ENCODE results near the gene AP5M1.

AP5M1 gene

GRCh38 chr14:57291692-57292647 is 23.2 kb downstream of the AP5M1 start:
- Histone ChIP-seq H3K9me3 (ENCODE audit: control insufficient read depth in 1 of 2, low read length in 2 of 2) (no peaks in the 10 kb centered on the region), H3K27me3 (ENCODE audit: low read depth, low read length) (no peaks in the 10 kb centered on the region), H3K36me3 (ENCODE audit: control insufficient read depth in 1 of 2, insufficient read depth in 2 of 2, low read length in 2 of 2) (peaks cover 9 to 18% of the 10 kb centered on the region in 2 donors), H3K4me3 (ENCODE audit: low read depth in 1 of 2, low read length in 2 of 2) (no peak overlapping the region), H3K4me1 (ENCODE audit: control insufficient read depth in 1 of 2, insufficient read depth in 2 of 2, low read length in 2 of 2) (no peaks in the 10 kb centered on the region), H3K27ac (ENCODE audit: low read length) (no peak overlapping the region)

- Histone ChIP-seq H3K9me3 (ENCODE audit: control insufficient read depth in 1 of 2, low read length in 2 of 2) (no peaks in the 10 kb centered on the region), H3K4me1 (ENCODE audit: control insufficient read depth in 1 of 2, insufficient read depth in 2 of 2, low read length in 2 of 2) (no peaks in the 10 kb centered on the region), H3K27ac (ENCODE audit: low read length) (no peak overlapping the region), H3K27me3 (ENCODE audit: low read depth, low read length) (no peaks in the 10 kb centered on the region), H3K36me3 (ENCODE audit: control insufficient read depth in 1 of 2, insufficient read depth in 2 of 2, low read length in 2 of 2) (peaks cover 6 to 15% of the 10 kb centered on the region in 2 donors), H3K4me3 (ENCODE audit: low read depth in 1 of 2, low read length in 2 of 2) (no peak overlapping the region)
These were observed 25.4 kb downstream of the AP5M1 start for GRCh38 chr14:57293866-57294837.

DNA sequence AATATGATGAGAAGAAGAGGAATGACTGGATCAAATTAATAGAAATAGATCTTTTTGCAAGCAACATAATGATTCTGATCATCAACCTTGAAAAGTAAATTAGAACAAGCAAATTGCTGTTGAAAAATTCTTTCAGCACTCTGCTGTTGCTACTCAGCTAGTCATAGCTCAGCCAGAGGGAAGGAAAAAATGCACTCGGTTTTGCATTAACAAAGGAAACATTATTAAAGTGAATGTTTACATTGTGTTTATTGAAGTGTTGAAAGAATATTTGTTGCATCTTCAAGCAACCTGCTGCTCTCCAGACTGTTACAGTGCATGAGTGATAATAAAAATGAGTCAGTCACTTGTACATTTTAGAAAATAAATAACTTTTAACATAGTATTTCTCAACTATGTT is 26.5 kb downstream of the AP5M1 start:
- H3K4me1 ChIP-seq (ENCODE audit: control insufficient read depth in 1 of 2, insufficient read depth in 2 of 2, low read length in 2 of 2): no peaks in the 10 kb centered on the region
- H3K27me3 ChIP-seq (ENCODE audit: low read depth, low read length): no peaks in the 10 kb centered on the region
- H3K27ac ChIP-seq (ENCODE audit: low read length): no peak overlapping the region
- H3K9me3 ChIP-seq (ENCODE audit: control insufficient read depth in 1 of 2, low read length in 2 of 2): no peaks in the 10 kb centered on the region
- H3K36me3 ChIP-seq (ENCODE audit: control insufficient read depth in 1 of 2, insufficient read depth in 2 of 2, low read length in 2 of 2): peaks cover 0 to 7% of the 10 kb centered on the region in 2 donors
- no peak overlapping the region for H3K4me3 ChIP-seq (ENCODE audit: low read depth in 1 of 2, low read length in 2 of 2)

DNA sequence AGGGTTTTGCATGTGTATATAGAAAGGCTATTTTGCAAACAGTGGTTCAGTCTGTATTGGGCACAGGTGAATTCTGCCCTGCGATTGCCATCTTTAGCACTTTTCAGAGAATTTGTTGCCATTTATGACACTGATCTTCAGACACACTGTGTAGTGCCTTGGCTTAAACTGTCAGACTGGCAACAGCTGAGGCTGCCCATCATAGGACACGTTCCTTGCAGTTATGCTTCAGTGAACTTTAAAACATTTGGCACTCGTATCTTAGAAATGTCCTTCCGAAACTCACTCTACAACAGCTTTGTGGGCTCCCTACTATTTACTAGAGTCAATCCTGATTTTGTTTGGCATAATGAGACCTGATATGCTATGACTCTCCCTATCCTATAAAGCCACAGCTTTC is 29.1 kb downstream of the AP5M1 start:
- H3K27me3 ChIP-seq (ENCODE audit: low read depth, low read length): no peaks in the 10 kb centered on the region

GRCh38 chr14:57299511-57299910 is 30.7 kb downstream of the AP5M1 start:
- Histone ChIP-seq H3K36me3 (ENCODE audit: control insufficient read depth in 1 of 2, insufficient read depth in 2 of 2, low read length in 2 of 2) (no peaks in the 10 kb centered on the region), H3K9me3 (ENCODE audit: control insufficient read depth in 1 of 2, low read length in 2 of 2) (no peaks in the 10 kb centered on the region), H3K27me3 (ENCODE audit: low read depth, low read length) (no peaks in the 10 kb centered on the region), H3K4me3 (ENCODE audit: low read depth in 1 of 2, low read length in 2 of 2) (no peak overlapping the region), H3K27ac (ENCODE audit: low read length) (no peak overlapping the region), H3K4me1 (ENCODE audit: control insufficient read depth in 1 of 2, insufficient read depth in 2 of 2, low read length in 2 of 2) (no peaks in the 10 kb centered on the region)

More for the DNA sequence above, 29.1 kb downstream of the AP5M1 start:
- Histone ChIP-seq H3K27ac (ENCODE audit: low read length) (no peak overlapping the region), H3K36me3 (ENCODE audit: control insufficient read depth in 1 of 2, insufficient read depth in 2 of 2, low read length in 2 of 2) (no peaks in the 10 kb centered on the region), H3K4me1 (ENCODE audit: control insufficient read depth in 1 of 2, insufficient read depth in 2 of 2, low read length in 2 of 2) (no peaks in the 10 kb centered on the region), H3K4me3 (ENCODE audit: low read depth in 1 of 2, low read length in 2 of 2) (no peak overlapping the region), H3K9me3 (ENCODE audit: control insufficient read depth in 1 of 2, low read length in 2 of 2) (no peaks in the 10 kb centered on the region)

DNA sequence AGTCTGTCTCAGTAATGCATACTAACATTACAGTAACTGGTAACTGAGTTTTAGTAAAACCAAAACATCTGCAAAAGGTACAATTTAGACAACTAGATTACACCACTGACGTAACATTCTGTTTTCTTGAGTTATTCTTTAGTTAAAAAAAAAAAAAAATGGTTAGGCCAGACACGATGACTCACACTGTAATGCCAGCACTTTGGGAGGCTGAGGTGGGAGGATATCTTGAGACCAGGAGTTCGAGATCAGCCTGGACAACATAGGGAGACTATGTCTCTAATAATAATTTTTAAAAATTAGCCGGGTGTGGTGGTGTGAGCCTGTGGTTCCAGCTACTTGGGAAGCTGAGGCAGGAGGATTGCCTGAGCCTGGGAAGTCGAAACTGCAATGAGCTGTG is 34.1 kb downstream of the AP5M1 start:
- Histone ChIP-seq H3K4me3 (ENCODE audit: low read depth in 1 of 2, low read length in 2 of 2) (no peak overlapping the region), H3K27me3 (ENCODE audit: low read depth, low read length) (no peaks in the 10 kb centered on the region), H3K4me1 (ENCODE audit: control insufficient read depth in 1 of 2, insufficient read depth in 2 of 2, low read length in 2 of 2) (no peaks in the 10 kb centered on the region), H3K9me3 (ENCODE audit: control insufficient read depth in 1 of 2, low read length in 2 of 2) (no peaks in the 10 kb centered on the region), H3K36me3 (ENCODE audit: control insufficient read depth in 1 of 2, insufficient read depth in 2 of 2, low read length in 2 of 2) (no peaks in the 10 kb centered on the region), H3K27ac (ENCODE audit: low read length) (no peak overlapping the region)

DNA sequence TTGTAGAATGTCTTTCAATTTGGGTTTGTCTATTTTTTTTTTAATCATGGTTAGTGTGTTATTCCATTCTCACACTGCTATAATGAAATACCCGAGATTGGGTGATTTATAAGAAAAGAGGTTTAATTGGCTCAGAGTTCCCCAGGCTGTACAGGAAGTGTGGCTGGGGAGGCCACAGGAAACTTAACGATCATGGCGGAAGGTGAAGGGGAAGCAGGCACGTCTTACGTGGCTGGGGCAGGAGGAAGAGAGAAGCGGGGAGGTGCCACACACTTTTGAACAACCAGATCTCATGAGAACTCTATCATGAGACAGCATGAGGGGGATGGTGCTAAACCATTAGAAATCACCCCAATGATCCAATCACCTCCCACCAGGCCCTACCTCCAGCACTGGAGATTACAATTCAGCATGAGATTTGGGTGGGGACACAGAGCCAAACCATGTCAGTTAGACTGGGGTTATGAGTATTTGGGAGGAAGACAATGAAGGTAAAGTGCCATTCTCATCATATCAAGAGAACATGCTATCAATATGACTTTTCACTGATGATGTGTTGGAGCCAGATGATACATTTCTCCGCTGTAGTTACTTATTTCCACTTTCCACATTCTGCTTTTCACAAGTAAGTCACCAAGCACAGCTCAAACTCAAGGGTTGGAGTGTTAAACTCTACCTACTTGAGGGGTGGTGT is 45.8 kb downstream of the AP5M1 start:
- Histone ChIP-seq H3K27ac (ENCODE audit: low read length) (no peak overlapping the region), H3K36me3 (ENCODE audit: control insufficient read depth in 1 of 2, insufficient read depth in 2 of 2, low read length in 2 of 2) (no peaks in the 10 kb centered on the region), H3K4me3 (ENCODE audit: low read depth in 1 of 2, low read length in 2 of 2) (no peak overlapping the region), H3K27me3 (ENCODE audit: low read depth, low read length) (no peaks in the 10 kb centered on the region), H3K9me3 (ENCODE audit: control insufficient read depth in 1 of 2, low read length in 2 of 2) (no peaks in the 10 kb centered on the region), H3K4me1 (ENCODE audit: control insufficient read depth in 1 of 2, insufficient read depth in 2 of 2, low read length in 2 of 2) (no peaks in the 10 kb centered on the region)

DNA sequence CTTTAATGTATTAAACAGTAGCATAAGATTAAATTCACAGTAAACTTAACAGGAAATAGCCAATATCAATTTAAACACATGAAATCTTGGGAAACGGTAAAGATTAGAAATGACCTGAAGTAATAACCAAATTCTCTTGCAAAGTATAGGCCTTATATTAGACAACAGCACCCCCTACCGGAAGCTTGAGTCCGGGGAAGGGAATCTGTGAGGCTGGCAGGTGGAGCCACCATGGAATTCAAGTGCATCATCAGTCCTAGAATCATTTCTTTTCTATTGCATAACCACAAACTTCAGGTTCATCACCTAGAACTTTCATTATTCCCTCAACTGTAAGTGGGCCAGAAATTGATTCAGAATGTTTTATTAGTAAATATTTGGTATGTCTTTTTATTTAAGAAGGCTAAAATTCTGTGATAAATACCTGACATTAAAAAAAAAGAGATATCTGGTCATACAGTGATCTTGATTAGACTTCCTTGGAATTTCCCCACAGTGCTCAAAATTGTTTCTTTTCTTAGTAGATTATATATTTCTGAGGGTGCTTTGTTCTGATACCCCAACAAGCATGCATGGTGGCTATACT is 48.6 kb downstream of the AP5M1 start:
- no peaks in the 10 kb centered on the region for H3K36me3 ChIP-seq (ENCODE audit: control insufficient read depth in 1 of 2, insufficient read depth in 2 of 2, low read length in 2 of 2)
- no peak overlapping the region for H3K4me3 ChIP-seq (ENCODE audit: low read depth in 1 of 2, low read length in 2 of 2)
- H3K27me3 ChIP-seq (ENCODE audit: low read depth, low read length): no peaks in the 10 kb centered on the region
- H3K9me3 ChIP-seq (ENCODE audit: control insufficient read depth in 1 of 2, low read length in 2 of 2): no peaks in the 10 kb centered on the region
- no peaks in the 10 kb centered on the region for H3K4me1 ChIP-seq (ENCODE audit: control insufficient read depth in 1 of 2, insufficient read depth in 2 of 2, low read length in 2 of 2)
- H3K27ac ChIP-seq (ENCODE audit: low read length): no peak overlapping the region

GRCh38 chr14:57319636-57320192 is 50.9 kb downstream of the AP5M1 start:
- Histone ChIP-seq H3K4me1 (ENCODE audit: control insufficient read depth in 1 of 2, insufficient read depth in 2 of 2, low read length in 2 of 2) (no peaks in the 10 kb centered on the region), H3K9me3 (ENCODE audit: control insufficient read depth in 1 of 2, low read length in 2 of 2) (no peaks in the 10 kb centered on the region), H3K27me3 (ENCODE audit: low read depth, low read length) (no peaks in the 10 kb centered on the region), H3K27ac (ENCODE audit: low read length) (no peak overlapping the region), H3K4me3 (ENCODE audit: low read depth in 1 of 2, low read length in 2 of 2) (no peak overlapping the region), H3K36me3 (ENCODE audit: control insufficient read depth in 1 of 2, insufficient read depth in 2 of 2, low read length in 2 of 2) (no peaks in the 10 kb centered on the region)

- Histone ChIP-seq H3K27me3 (ENCODE audit: low read depth, low read length) (no peaks in the 10 kb centered on the region), H3K4me3 (ENCODE audit: low read depth in 1 of 2, low read length in 2 of 2) (no peak overlapping the region), H3K4me1 (ENCODE audit: control insufficient read depth in 1 of 2, insufficient read depth in 2 of 2, low read length in 2 of 2) (no peaks in the 10 kb centered on the region), H3K9me3 (ENCODE audit: control insufficient read depth in 1 of 2, low read length in 2 of 2) (no peaks in the 10 kb centered on the region), H3K27ac (ENCODE audit: low read length) (no peak overlapping the region), H3K36me3 (ENCODE audit: control insufficient read depth in 1 of 2, insufficient read depth in 2 of 2, low read length in 2 of 2) (no peaks in the 10 kb centered on the region)
These were observed 55.0 kb downstream of the AP5M1 start for GRCh38 chr14:57323721-57324120.
